CD4-positive, alpha-beta T cell treated with Interferon gamma for 1 hour (primary cell): ENCODE results near the gene DRGX.

Experiments
- DNase-seq: peaks from one replicate; pipeline ENCODE4 v3.0.0-alpha.2; 2020

DRGX gene

GRCh38 chr10:49407552-49408137 is 11.8 kb upstream of the DRGX start:
- peak; percentile 48 for DNase-seq

DNA sequence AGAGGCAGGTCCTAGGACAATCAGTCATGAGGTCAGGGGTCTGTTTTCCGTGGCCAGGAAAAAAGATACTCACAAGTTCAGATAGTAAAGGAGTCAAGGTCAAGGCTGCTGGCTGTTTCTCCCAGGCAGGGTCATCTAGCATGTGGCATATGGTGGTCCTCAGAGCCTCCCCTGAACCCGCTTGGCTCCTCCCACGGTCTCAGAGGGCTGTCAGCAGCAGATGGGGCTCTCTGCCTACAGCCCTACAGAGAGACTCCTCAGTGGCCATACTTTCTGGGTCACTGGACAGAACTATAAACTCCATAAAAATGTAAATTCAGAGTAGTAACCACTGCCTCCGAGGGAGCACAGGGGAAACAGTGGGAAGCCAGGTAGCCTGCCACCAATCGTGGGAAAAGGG is 11.3 kb upstream of the DRGX start:
- no peak for DNase-seq

DNA sequence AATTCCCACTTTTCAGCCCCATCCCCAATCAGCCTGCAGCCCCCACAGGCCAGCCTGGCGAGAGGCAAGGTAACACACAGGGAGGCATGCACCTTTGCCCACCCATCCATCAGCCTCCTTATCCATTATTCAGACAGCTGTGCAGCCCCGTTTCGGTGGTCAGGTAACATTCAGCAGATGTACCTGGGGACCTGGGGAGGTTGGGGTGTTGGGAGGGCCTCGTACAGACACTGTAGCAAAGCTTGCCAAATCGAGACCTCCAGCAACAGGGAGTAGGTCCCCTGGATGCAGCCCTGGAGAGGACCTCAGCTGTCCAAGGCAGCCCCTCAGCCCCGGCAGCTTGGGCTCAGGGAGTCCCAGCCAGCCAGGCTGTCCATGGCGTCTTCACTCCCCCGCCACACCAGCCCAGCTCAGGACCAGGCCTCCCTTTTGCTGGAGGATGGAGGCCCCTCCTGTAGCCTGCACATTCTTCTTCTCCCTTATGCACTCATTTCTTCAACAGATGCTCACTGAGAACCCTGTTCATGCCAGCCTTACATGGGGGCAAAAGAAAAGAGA is 8.5 kb upstream of the DRGX start:
- no peak for DNase-seq

- DNase-seq = no peak
These were observed 7.5 kb upstream of the DRGX start for GRCh38 chr10:49403363-49403762.

DNA sequence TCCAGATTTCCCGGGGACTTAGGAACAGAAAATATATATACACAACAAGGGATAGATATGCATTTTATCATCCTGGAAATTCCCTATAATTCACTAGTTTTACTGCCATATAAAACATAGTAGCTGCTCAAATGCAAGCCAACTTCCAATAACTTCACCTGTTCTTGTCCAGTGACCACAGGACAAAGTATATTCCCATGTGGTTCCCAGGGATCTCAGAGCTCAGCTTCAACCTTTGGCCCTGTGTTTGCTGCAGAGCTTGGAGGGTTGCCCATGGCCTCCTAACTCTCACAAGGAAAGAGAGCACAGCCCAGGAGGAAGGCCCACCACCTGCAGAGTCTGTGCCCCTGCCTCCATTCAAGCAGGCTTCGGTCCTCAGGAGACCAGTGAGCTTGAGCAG is 4.5 kb upstream of the DRGX start:
- no peak for DNase-seq

- DNase-seq = no peak
These were observed 3.1 kb upstream of the DRGX start for GRCh38 chr10:49398986-49399385.

- peak; percentile 16 for DNase-seq
These were observed 2.3 kb upstream of the DRGX start for GRCh38 chr10:49398000-49398861.

DNA sequence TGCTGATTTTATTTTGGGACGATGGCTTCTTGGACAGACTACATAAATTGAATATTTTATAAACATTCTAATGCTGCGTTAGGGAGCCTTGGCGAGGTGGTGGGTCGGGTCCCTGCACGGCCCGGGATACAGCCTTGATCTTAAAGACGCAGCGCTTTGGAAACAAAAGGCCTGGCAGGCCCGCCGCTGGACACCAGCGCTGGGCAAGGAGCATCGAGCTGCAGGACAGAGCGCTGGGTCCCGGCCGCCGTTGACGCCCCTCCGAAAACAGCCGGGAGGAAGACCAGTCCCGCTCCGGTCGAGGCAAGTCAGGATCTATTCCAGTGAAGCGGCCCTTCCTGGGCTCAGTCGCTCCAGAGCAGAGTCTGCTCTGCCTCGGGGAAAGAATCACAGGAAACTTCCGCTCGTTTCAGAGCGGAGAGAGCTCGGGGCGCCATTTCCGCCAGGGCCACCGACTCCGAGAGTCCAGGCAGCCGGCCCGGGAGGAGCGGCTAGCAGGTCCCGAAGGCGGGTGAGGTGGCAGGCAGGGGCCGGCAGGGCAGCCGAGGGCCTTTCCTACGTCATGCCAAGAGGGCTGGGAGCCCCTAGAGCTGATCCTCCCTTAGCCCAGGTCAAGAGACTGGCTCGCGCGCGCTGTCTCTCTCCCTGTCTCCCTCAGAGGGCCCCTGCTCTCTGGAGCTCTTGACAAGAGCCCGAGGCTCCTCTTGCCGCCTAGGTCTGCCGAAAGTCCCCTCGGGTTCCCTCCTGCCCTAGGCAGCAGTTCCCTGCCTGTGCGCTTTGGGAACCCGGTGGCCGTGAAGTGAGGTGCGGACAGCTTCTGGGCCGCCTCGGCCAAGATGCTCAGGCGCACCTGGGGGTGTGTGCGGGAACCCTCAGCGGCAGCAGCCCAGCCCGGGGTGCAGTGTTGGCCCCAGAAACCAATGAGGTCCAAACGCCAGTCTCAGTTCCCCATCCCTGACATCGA is 1.4 kb upstream of the DRGX start:
- DNase-seq = no peak

DNA sequence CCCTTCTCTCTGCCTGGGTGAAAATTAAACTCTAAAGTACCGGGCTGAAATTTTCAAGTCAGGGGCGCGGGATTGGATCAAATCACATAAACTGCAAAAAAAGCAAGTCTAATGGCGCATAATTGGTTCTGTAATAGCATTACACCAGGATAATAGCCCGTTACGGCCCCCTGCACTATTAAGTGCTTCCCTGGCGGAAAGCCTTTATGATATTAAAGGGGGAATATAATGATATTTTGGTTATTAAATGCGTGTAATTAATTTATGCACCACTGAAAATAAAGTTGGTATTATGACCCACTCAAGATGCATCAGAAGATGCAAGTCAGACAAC is 744 bp upstream of the DRGX start:
- DNase-seq = no peak

- DNase-seq = no peak
These were observed 752 bp downstream of the DRGX start for GRCh38 chr10:49394933-49395740.

GRCh38 chr10:49393757-49394156 is 2.1 kb downstream of the DRGX start:
- DNase-seq = no peak

- DNase-seq = no peak
These were observed 2.6 kb downstream of the DRGX start for GRCh38 chr10:49393301-49393700.

GRCh38 chr10:49389361-49389933 is 6.4 kb downstream of the DRGX start:
- no peak for DNase-seq

GRCh38 chr10:49388161-49388560 is 7.7 kb downstream of the DRGX start:
- DNase-seq = no peak

GRCh38 chr10:49387071-49387470 is 8.8 kb downstream of the DRGX start:
- no peak for DNase-seq

GRCh38 chr10:49385939-49386922 is 9.7 kb downstream of the DRGX start:
- DNase-seq = no peak

GRCh38 chr10:49384268-49384953 is 11.5 kb downstream of the DRGX start:
- no peak for DNase-seq

DNA sequence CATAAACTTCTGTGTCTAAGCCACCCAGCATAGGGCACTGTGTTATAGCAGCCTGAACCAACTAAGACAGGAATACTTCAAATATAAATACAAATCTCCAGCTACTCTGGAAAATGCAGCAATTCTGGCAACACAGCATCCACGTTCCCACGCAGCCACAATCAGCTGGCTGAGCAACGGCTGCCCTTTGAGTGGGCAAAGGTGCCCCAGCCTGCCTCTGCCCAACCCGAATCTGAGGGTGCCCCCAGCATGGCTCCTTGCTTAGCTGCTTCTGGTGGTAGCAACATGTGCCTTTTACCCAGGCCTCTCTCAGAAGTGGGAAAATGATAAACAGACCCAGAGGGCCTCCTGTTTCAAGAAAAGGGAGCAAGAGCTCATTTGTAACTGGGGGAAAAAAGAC is 12.0 kb downstream of the DRGX start:
- DNase-seq = no peak

- DNase-seq = no peak
These were observed 13.1 kb downstream of the DRGX start for GRCh38 chr10:49382826-49383225.

DNA sequence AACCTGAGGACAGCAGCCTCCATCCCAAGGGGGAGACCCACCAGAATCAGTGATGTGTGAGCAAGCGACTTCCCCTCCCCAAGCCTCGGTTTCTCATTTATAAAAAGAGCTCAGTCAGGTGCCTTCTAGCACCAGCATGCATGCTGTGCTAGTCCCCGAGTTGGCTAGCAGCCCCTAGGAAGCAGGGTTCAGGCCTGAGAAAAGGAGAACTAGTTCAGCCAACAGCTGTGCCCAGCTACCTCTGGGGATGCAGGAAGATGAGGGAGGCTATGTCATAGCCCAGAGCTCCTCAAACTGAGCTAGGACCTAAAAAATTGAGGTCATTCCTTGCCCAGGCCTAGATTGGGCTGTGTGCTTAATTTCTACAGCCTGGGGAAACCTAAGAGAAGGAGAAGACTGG is 13.7 kb downstream of the DRGX start:
- DNase-seq = no peak
